Measurements from ENCODE around the gene RCAN2.
"Not testable (repeated sequence)": the region's sequence is repeated elsewhere in the genome, so short reads cannot be mapped to it uniquely, and the experiment has no call there.

RCAN2 gene

GRCh38 chr6:46387728-46388127 lies 103.5 kb downstream of the RCAN2 start:
- not testable (repeated sequence) for DNase-seq (ENCODE audit: low read depth)

GRCh38 chr6:46381579-46381978 lies 109.7 kb downstream of the RCAN2 start:
- DNase-seq (ENCODE audit: low read depth) = no peak

GRCh38 chr6:46381057-46381456 lies 110.2 kb downstream of the RCAN2 start:
- DNase-seq (ENCODE audit: low read depth) = no peak

- no peak for DNase-seq (ENCODE audit: low read depth)
Observed at GRCh38 chr6:46380152-46380807, 111.0 kb downstream of the RCAN2 start.

- DNase-seq (ENCODE audit: low read depth) = no peak
Observed at GRCh38 chr6:46378882-46379416, 112.3 kb downstream of the RCAN2 start.

GRCh38 chr6:46378161-46378881 lies 112.9 kb downstream of the RCAN2 start:
- DNase-seq (ENCODE audit: low read depth) = no peak

- no peak for DNase-seq (ENCODE audit: low read depth)
Observed at GRCh38 chr6:46377209-46377608, 114.0 kb downstream of the RCAN2 start.

- DNase-seq (ENCODE audit: low read depth) = no peak
Observed at GRCh38 chr6:46376562-46377061, 114.6 kb downstream of the RCAN2 start.

GRCh38 chr6:46370622-46371021 lies 120.6 kb downstream of the RCAN2 start:
- no peak for DNase-seq (ENCODE audit: low read depth)

GRCh38 chr6:46368169-46368536 lies 123.1 kb downstream of the RCAN2 start:
- no peak for DNase-seq (ENCODE audit: low read depth)

GRCh38 chr6:46367354-46368168 lies 123.7 kb downstream of the RCAN2 start:
- no peak for DNase-seq (ENCODE audit: low read depth)

GRCh38 chr6:46366190-46366900 lies 124.9 kb downstream of the RCAN2 start:
- DNase-seq (ENCODE audit: low read depth) = no peak

- DNase-seq (ENCODE audit: low read depth) = no peak
Observed at GRCh38 chr6:46357591-46357990, 133.7 kb downstream of the RCAN2 start.

- no peak for DNase-seq (ENCODE audit: low read depth)
Observed at GRCh38 chr6:46356543-46356942, 134.7 kb downstream of the RCAN2 start.

GRCh38 chr6:46353528-46353927 lies 137.7 kb downstream of the RCAN2 start:
- DNase-seq (ENCODE audit: low read depth) = no peak

GRCh38 chr6:46352541-46353268 lies 138.5 kb downstream of the RCAN2 start:
- no peak for DNase-seq (ENCODE audit: low read depth)

- no peak for DNase-seq (ENCODE audit: low read depth)
Observed at GRCh38 chr6:46350714-46351113, 140.5 kb downstream of the RCAN2 start.

GRCh38 chr6:46347669-46348068 lies 143.6 kb downstream of the RCAN2 start:
- no peak for DNase-seq (ENCODE audit: low read depth)

- DNase-seq (ENCODE audit: low read depth) = no peak
Observed at GRCh38 chr6:46340246-46340645, 151.0 kb downstream of the RCAN2 start.

GRCh38 chr6:46338131-46338530 lies 153.1 kb downstream of the RCAN2 start:
- no peak for DNase-seq (ENCODE audit: low read depth)

- DNase-seq (ENCODE audit: low read depth) = no peak
Observed at GRCh38 chr6:46334442-46334841, 156.8 kb downstream of the RCAN2 start.

Measured in T-helper 22 cell (primary cell).